H1 (cell line): Measurements from ENCODE around the gene AHCY. TPM values are rescaled to one million over a fixed set of nuclear protein-coding genes. Genes with fewer than 3 reads are reported as not detected.

Experiments
- polyA plus RNA-seq, 7 experiments: library from polyadenylated mRNA; depleted of rRNA in 3 of 7; stranded (reverse) in 5 of 7; unstranded in 2 of 7; fragments of >200 nt in 5 of 7; fragments of 200-250 nt in 2 of 7; gene quantifications; 1 replicate in 5 of 7; 2 replicates in 1 of 7; 4 replicates in 1 of 7; pipeline versions ENCODE4 v1.2.1 to v1.2.3, GENCODE V29; 2011 to 2013; ENCODE audit warnings: missing spikeins in 2 of 7, mixed read lengths in 2 of 7
- small RNA-seq: library from polyadenylated mRNA; stranded (forward); fragments of <200 nt; extraction: miRNeasy Mini kit (QIAGEN cat#:217004); gene quantifications from one replicate; pipeline ENCODE3, GENCODE V24; 2013; ENCODE audit not compliant: insufficient read depth
- total RNA-seq: library from RNA; stranded (reverse); fragmentation: NEBNext Ultra II Directional; extraction: Animal tissue kit (Norgen Biotek cat#: 25700); gene quantifications from 2 replicates; pipeline ENCODE4 v1.2.1, GENCODE V29; 2021

AHCY gene
- total and polyA plus RNA-seq, 2 of the 8 experiments (the other 6 are each of a cell fraction or from before 2014, with no cell fraction given): 404 to 638 TPM

Small RNA genes within 50 kb of the gene (small RNA-seq; reads per million reads assigned to genes)
- not detected for gene AL356299.1

Other genes with a start within 250 kb of the AHCY start
- gene EIF2S2, start 191.1 kb downstream of the AHCY start, total RNA-seq: 133 and 142 TPM in 2 replicates
- 39.3 and 59.5 TPM in 2 replicates for gene EIF2S2, start 191.1 kb downstream of the AHCY start, polyA plus RNA-seq (2011; rRNA removed)
- not detected in 2 replicates for gene ASIP, start 61.9 kb downstream of the AHCY start, total RNA-seq
- not detected in 2 replicates for gene ASIP, start 61.9 kb downstream of the AHCY start, polyA plus RNA-seq (2011; rRNA removed)
- gene ITCH, start 59.9 kb upstream of the AHCY start, total RNA-seq: 39.2 and 45.2 TPM in 2 replicates
- gene ITCH, start 59.9 kb upstream of the AHCY start, polyA plus RNA-seq (2011; rRNA removed): 2.5 and 3.9 TPM in 2 replicates
- gene DYNLRB1, start 213.1 kb upstream of the AHCY start, total RNA-seq: 107 and 109 TPM in 2 replicates
- gene DYNLRB1, start 213.1 kb upstream of the AHCY start, polyA plus RNA-seq (2011; rRNA removed): 206 and 214 TPM in 2 replicates